ENCODE measurements around the gene DNAJC6.

DNA sequence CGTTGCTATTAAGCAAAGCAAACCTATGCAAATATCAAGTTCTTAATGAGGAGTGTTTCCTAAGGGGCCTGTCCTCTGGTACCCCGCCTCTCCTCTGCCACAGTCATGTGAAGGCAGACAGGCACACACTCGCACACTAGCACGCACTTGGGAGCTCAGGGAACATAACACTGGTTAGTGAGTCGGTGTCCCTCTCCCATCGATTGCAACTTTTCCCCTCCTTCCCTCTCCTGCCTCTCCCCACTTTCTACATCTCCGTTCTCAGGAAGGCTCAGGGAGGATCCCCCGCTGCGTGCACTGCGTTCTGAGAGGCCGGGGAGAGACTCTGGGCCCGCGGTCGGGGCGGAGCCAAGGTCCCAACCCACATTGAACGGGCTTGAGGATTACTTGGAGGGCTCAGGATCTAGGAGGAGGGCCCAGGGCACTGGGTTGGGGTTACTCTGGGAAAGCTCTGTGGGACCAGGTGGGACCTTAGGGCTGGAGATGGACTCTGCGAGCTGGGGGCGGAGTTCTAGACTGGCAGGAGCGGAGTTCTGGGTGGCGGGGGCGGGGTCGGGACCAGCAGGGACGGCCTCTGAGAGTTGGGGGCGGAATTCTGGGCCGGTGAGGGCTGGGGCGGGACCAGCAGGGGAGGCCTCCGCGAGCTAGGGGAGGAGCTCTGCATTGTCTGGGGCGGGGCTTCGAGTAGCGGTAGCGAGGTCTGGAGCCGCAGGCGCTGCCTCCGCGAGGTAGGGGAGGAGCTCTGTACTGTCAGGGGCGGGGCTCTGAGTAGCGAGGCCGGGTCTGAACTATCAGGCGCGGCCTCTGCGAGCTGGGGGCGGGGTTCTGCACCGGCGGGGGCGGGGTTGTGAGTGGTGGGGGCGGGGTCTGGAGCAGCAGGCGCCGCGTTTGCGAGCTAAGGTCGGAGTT, 110.6 kb downstream of the DNAJC6 start:
- peak; percentile 22 to 26 for TF ChIP-seq POLR2A (IDR thresholded peaks at IDR 0.05)
- TF ChIP-seq, protein P1, sequence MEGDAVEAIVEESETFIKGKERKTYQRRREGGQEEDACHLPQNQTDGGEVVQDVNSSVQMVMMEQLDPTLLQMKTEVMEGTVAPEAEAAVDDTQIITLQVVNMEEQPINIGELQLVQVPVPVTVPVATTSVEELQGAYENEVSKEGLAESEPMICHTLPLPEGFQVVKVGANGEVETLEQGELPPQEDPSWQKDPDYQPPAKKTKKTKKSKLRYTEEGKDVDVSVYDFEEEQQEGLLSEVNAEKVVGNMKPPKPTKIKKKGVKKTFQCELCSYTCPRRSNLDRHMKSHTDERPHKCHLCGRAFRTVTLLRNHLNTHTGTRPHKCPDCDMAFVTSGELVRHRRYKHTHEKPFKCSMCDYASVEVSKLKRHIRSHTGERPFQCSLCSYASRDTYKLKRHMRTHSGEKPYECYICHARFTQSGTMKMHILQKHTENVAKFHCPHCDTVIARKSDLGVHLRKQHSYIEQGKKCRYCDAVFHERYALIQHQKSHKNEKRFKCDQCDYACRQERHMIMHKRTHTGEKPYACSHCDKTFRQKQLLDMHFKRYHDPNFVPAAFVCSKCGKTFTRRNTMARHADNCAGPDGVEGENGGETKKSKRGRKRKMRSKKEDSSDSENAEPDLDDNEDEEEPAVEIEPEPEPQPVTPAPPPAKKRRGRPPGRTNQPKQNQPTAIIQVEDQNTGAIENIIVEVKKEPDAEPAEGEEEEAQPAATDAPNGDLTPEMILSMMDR (IDR thresholded peaks at IDR 0.05 in 4 of 5, conservative IDR thresholded peaks at IDR 0.05 in 1 of 5) = no peak
